HepG2 (cell line): ENCODE data around the gene U2AF1L4. TPM values are rescaled to one million over a fixed set of nuclear protein-coding genes. Genes with fewer than 3 reads are reported as not detected.

Source experiments
- ATAC-seq: fragments of 200-7000 bp; cut with Tn5 transposase; 3 replicates; pipeline ENCODE4 v1.9.1; 2020; ENCODE audit warnings: mild to moderate bottlenecking, moderate library complexity
- BruUV-seq: library from RNA; stranded (reverse); fragments of 400-500 nt; replicated peaks from 2 replicates; lab custom pipeline; 2021; lab: Mats Ljungman, UMichigan
- CTCF ChIA-PET: fragments of 300-600 bp; formaldehyde crosslinking; extraction: SDS; loops from one replicate; lab custom pipeline; 2021; ENCODE audit warnings: low total read pairs, inconsistent platforms, low intra/inter-chr PET ratio; lab: Yijun Ruan, JAX
- POLR2A ChIA-PET: fragments of 350-600 bp; sonication (Branson Sonifier 250); formaldehyde crosslinking; loops from one replicate; lab custom pipeline; 2020; ENCODE audit warnings: antibody characterized with exemption, inconsistent platforms; lab: Yijun Ruan, JAX
- DNase-seq: peaks from one replicate; pipeline ENCODE4 v3.0.0-alpha.2; 2015; ENCODE audit warnings: low spot score
- FAIRE-seq: peaks from 3 replicates; lab custom pipeline; 2011; peaks lifted over from hg19 to GRCh38; lab: Jason Lieb, UNC
- H2AFZ ChIP-seq: one replicate; pipeline ENCODE4 v1.6.1; 2011; ENCODE audit warnings: low read length, inconsistent platforms
- H3K27ac ChIP-seq: fragments of 300-600 bp; 3 replicates; pipeline ENCODE4 v1.8.0; 2011; ENCODE audit warnings: mixed run types, mild to moderate bottlenecking, mixed read lengths, low read length, inconsistent platforms; ENCODE audit not compliant: insufficient read depth; ENCODE audit errors: extremely low read length
- H3K27me3 ChIP-seq, 2 experiments: fragments of 200-600 bp in 1 of 2; 2 replicates in 1 of 2; 3 replicates in 1 of 2; pipeline versions ENCODE4 v1.6.0 to v1.8.0; 2011; ENCODE audit warnings: low read length in 2 of 2, mild to moderate bottlenecking in 2 of 2, moderate library complexity in 2 of 2, inconsistent platforms in 1 of 2; ENCODE audit not compliant: insufficient read depth in 2 of 2, control insufficient read depth in 1 of 2
- H3K36me3 ChIP-seq, 2 experiments: fragments of 200-600 bp in 1 of 2; replicated peaks in 1 of 2; 2 replicates in 1 of 2; 3 replicates in 1 of 2; pipeline versions ENCODE4 v1.5.1 to v1.8.0; 2011; ENCODE audit warnings: low read length in 2 of 2, inconsistent platforms in 1 of 2; ENCODE audit not compliant: insufficient read depth in 2 of 2, control insufficient read depth in 1 of 2
- H3K4me1 ChIP-seq: 2 replicates; pipeline ENCODE4 v1.5.1; 2012; ENCODE audit warnings: low read length, inconsistent platforms; ENCODE audit not compliant: insufficient read depth
- H3K4me2 ChIP-seq: 2 replicates; pipeline ENCODE4 v1.6.0; 2011; ENCODE audit warnings: low read depth, low read length, inconsistent platforms
- H3K4me3 ChIP-seq, 3 experiments: fragments of 200-600 bp in 1 of 3; sonication (generic), shearing (Covaris generic) in 1 of 3; replicated peaks in 1 of 3; 2 replicates each; pipeline ENCODE4 v1.5.1; 2011 to 2016; ENCODE audit warnings: low read length in 3 of 3, inconsistent platforms in 2 of 3, low read depth in 2 of 3, mild to moderate bottlenecking in 2 of 3, control low read depth in 1 of 3, mixed read lengths in 1 of 3; ENCODE audit not compliant: insufficient read depth in 1 of 3
- H3K79me2 ChIP-seq: one replicate; pipeline ENCODE4 v1.6.1; 2011; ENCODE audit warnings: low read length, inconsistent platforms; ENCODE audit not compliant: insufficient read depth
- H3K9ac ChIP-seq: 2 replicates; pipeline ENCODE4 v1.6.0; 2011; ENCODE audit warnings: mild to moderate bottlenecking, low read depth, low read length, inconsistent platforms; ENCODE audit not compliant: insufficient read depth
- H3K9me3 ChIP-seq: 2 replicates; pipeline ENCODE4 v1.5.1; 2012; ENCODE audit warnings: mild to moderate bottlenecking, low read length
- H4K20me1 ChIP-seq: 2 replicates; pipeline ENCODE4 v1.6.0; 2011; ENCODE audit warnings: inconsistent platforms, mild to moderate bottlenecking, low read length, moderate library complexity; ENCODE audit not compliant: insufficient read depth
- HNRNPLL ChIP-seq: fragments of 200-400 bp; formaldehyde crosslinking; IDR thresholded peaks from 2 replicates; pipeline ENCODE4 v1.6.1; 2017; ENCODE audit warnings: mild to moderate bottlenecking, low read depth, low read length; ENCODE audit not compliant: poor library complexity, severe bottlenecking
- IKZF4 ChIP-seq: sonication (generic); formaldehyde crosslinking; IDR thresholded peaks from 2 replicates; pipeline ENCODE4 v1.5.1; 2020; ENCODE audit warnings: borderline replicate concordance, mild to moderate bottlenecking, low read depth, missing genetic modification reagents; ENCODE audit errors: not compliant biosample characterization
- SMYD3 ChIP-seq: sonication (generic); formaldehyde crosslinking; IDR thresholded peaks from 2 replicates; pipeline ENCODE4 v1.8.1; 2023; ENCODE audit warnings: mild to moderate bottlenecking, missing genetic modification reagents
- STAT5B ChIP-seq: sonication (generic); formaldehyde crosslinking; IDR thresholded peaks from 2 replicates; pipeline ENCODE4 v1.4.0; 2020; ENCODE audit warnings: missing genetic modification reagents
- ZNF282 ChIP-seq: fragments of 450-650 bp; IDR thresholded peaks from 2 replicates; pipeline ENCODE4 v1.6.1; 2018; ENCODE audit not compliant: partially characterized antibody
- ZNF350 ChIP-seq: sonication (generic); formaldehyde crosslinking; IDR thresholded peaks from 2 replicates; pipeline ENCODE4 v1.4.0; 2020; ENCODE audit warnings: mild to moderate bottlenecking, low read depth, missing genetic modification reagents, borderline replicate concordance
- ZSCAN20 ChIP-seq: sonication (generic); formaldehyde crosslinking; IDR thresholded peaks from 2 replicates; pipeline ENCODE4 v1.4.0; 2020; ENCODE audit warnings: missing genetic modification reagents, mild to moderate bottlenecking, borderline replicate concordance
- WGBS: methylation state at CpG from one replicate; pipeline ENCODE4 v1.1.6; 2017; ENCODE audit warnings: low lambda C conversion rate; 5-methylcytosine and 5-hydroxymethylcytosine counted together
- in situ Hi-C: cut with HindIII; loops from 2 replicates; pipeline ENCODE4 v1.10.0; 2017; ENCODE audit warnings: low pct_unique_long_range_greater_than_20kb; ENCODE audit not compliant: extremely low pct_ligation_motif_present
- intact Hi-C: fragments of 100-400 bp; cut with micrococcal nuclease; formaldehyde crosslinking; loops from one replicate; pipeline ENCODE4 v1.10.0; 2022; ENCODE audit not compliant: unreplicated experiment
- polyA plus RNA-seq, 8 experiments: library from polyadenylated mRNA; depleted of rRNA in 3 of 8; stranded (reverse) in 7 of 8; unstranded in 1 of 8; fragments of >200 nt; fragmentation: Illumina TruSeq in 4 of 8; extraction: Trizol in 4 of 8; gene quantifications; 2 replicates each; pipeline versions ENCODE4 v1.2.1 to v1.2.3, GENCODE V29; 2011 to 2016; ENCODE audit warnings: low read depth in 4 of 8, missing spikeins in 1 of 8, mixed read lengths in 1 of 8; ENCODE audit not compliant: insufficient read depth in 1 of 8
- total RNA-seq, 5 experiments: library from RNA; depleted of rRNA; stranded (reverse); fragments of >200 nt; fragmentation: Illumina TruSeq; extraction: Trizol; gene quantifications; 2 replicates each; pipeline ENCODE4 v1.2.3, GENCODE V29; 2016; ENCODE audit warnings: low read depth in 1 of 5
- TF ChIP-seq, protein P1 (sequence below): sonication (generic); formaldehyde crosslinking; IDR thresholded peaks from 2 replicates; pipeline ENCODE4 v1.4.0; 2020; ENCODE audit warnings: missing genetic modification reagents, mild to moderate bottlenecking, borderline replicate concordance

U2AF1L4 gene
- total and polyA plus RNA-seq, 2 of the 13 experiments (the other 11 are each of a cell fraction or from before 2014, with no cell fraction given): 7.9 to 15.4 TPM

DNA sequence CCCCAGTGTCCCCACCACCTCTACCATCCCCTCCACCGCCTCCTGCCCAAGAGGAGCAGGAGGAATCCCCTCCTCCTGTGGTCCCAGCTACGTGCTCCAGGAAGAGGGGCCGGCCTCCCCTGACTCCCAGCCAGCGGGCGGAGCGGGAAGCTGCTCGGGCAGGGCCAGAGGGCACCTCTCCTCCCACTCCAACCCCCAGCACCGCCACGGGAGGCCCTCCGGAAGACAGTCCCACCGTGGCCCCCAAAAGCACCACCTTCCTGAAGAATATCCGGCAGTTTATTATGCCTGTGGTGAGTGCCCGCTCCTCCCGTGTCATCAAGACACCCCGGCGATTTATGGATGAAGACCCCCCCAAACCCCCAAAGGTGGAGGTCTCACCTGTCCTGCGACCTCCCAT lies 24.6 kb downstream of the U2AF1L4 start:
- CTCF ChIA-PET: no interaction called here
- FAIRE-seq (no peak), ATAC-seq (no peak), DNase-seq (no peak)
- no peak overlapping the region for H3K9ac ChIP-seq
- peaks cover 21% of the 10 kb centered on the region for H3K79me2 ChIP-seq
- intact Hi-C loops: no loop called here
- H2AFZ ChIP-seq: no peak overlapping the region
- no TSS peak for BruUV-seq
- H3K4me2 ChIP-seq: no peak overlapping the region
- H3K27me3 ChIP-seq: no peaks in the 10 kb centered on the region
- H3K27ac ChIP-seq: no peak overlapping the region
- peaks cover 17% of the 10 kb centered on the region for H3K4me1 ChIP-seq
- POLR2A ChIA-PET: interaction anchor here (4.6 kb wide), 1 partner anchor 18 kb away, joined by 69 read pairs; no protein-coding TSS in a partner anchor
- H4K20me1 ChIP-seq: peaks cover 8% of the 10 kb centered on the region
- in situ Hi-C loops: no loop called here
- H3K9me3 ChIP-seq: no peaks in the 10 kb centered on the region
- WGBS: over 99% methylated on average over 17 of the region's 17 CpGs
- peaks cover 29 to 51% of the 10 kb centered on the region in 2 experiments for H3K36me3 ChIP-seq
- TF ChIP-seq STAT5B (CRISPR knock-in tag): no peak
- TF ChIP-seq HNRNPLL: peak; percentile 3
- TF ChIP-seq, all 625 proteins: peak for 1
- no peak overlapping the region for H3K4me3 ChIP-seq

DNA sequence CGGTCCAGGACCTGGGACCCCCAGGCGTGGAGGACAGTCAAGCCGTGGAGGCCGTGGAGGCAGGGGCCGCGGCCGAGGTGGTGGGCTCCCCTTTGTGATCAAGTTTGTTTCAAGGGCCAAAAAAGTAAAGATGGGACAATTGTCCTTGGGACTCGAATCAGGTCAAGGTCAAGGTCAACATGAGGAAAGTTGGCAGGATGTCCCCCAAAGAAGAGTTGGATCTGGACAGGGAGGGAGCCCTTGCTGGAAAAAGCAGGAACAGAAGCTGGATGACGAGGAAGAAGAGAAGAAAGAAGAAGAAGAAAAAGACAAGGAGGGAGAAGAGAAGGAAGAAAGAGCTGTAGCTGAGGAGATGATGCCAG lies 25.1 kb downstream of the U2AF1L4 start:
- BruUV-seq: no TSS peak
- 90% methylated on average over 9 of the region's 9 CpGs for WGBS
- FAIRE-seq (no peak), DNase-seq (no peak), ATAC-seq (no peak)
- peaks cover 22% of the 10 kb centered on the region for H3K4me1 ChIP-seq
- no peak overlapping the region for H2AFZ ChIP-seq
- peak overlapping the region; percentile 67 for H3K27ac ChIP-seq
- H3K36me3 ChIP-seq: peaks cover 25 to 46% of the 10 kb centered on the region in 2 experiments
- H3K79me2 ChIP-seq: peaks cover 21% of the 10 kb centered on the region
- H3K27me3 ChIP-seq: no peaks in the 10 kb centered on the region
- H3K9ac ChIP-seq: peak overlapping the region; percentile 88; the same call in 1 of the 2 replicates
- in situ Hi-C loops: no loop called here
- intact Hi-C loops: no loop called here
- TF ChIP-seq ZSCAN20 (CRISPR knock-in tag) (no peak), ZNF282 (no peak), ZNF350 (CRISPR knock-in tag) (no peak), IKZF4 (CRISPR knock-in tag) (no peak), SMYD3 (no peak)
- TF ChIP-seq, protein P1, sequence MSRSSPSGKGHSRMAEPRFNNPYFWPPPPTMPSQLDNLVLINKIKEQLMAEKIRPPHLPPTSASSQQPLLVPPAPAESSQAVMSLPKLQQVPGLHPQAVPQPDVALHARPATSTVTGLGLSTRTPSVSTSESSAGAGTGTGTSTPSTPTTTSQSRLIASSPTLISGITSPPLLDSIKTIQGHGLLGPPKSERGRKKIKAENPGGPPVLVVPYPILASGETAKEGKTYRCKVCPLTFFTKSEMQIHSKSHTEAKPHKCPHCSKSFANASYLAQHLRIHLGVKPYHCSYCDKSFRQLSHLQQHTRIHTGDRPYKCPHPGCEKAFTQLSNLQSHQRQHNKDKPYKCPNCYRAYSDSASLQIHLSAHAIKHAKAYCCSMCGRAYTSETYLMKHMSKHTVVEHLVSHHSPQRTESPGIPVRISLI (CRISPR knock-in tag): no peak
- H3K4me2 ChIP-seq: no peak overlapping the region
- no peaks in the 10 kb centered on the region for H3K9me3 ChIP-seq
- H3K4me3 ChIP-seq: no peak overlapping the region
- ChIA-PET POLR2A (interaction anchor here (1.4 to 4.6 kb wide), 4 partner anchors 16 to 28 kb away, joined by 3 to 69 read pairs (median 15); partner anchors contain the start of genes LIN37, PSENEN and U2AF1L4), CTCF (interaction anchor here (7.0 kb wide), 1 partner anchor 26 kb away, joined by 201 read pairs; no protein-coding TSS in a partner anchor)
- H4K20me1 ChIP-seq: peaks cover 8% of the 10 kb centered on the region
